Naive B cell (primary cell): Measurements from ENCODE around the gene AGTR1. TPM values are rescaled to one million over a fixed set of nuclear protein-coding genes. Genes with fewer than 3 reads are reported as not detected.

Experiments used
- ATAC-seq, 2 donors: fragments of 150-1000 bp; cut with Tn5 transposase; 2 replicates each; pipeline ENCODE4 v1.10.0; 2021; ENCODE audit warnings: low read depth in 2 of 2, mild to moderate bottlenecking in 2 of 2, moderate library complexity in 2 of 2
- DNase-seq: peaks from one replicate; pipeline ENCODE4 v3.0.0; 2022
- H3K27ac Mint-ChIP-seq, 6 donors: one replicate each; pipeline ENCODE4 v1.8.0; 2020 to 2022; ENCODE audit warnings: mild to moderate bottlenecking in 6 of 6, mixed read lengths in 6 of 6, moderate library complexity in 5 of 6, inconsistent platforms in 2 of 6
- H3K27me3 Mint-ChIP-seq, 3 donors: one replicate each; pipeline ENCODE4 v1.8.0; 2021 to 2022; ENCODE audit warnings: mixed read lengths in 3 of 3, mild to moderate bottlenecking in 1 of 3
- H3K36me3 Mint-ChIP-seq, 2 donors: one replicate each; pipeline ENCODE4 v1.8.0; 2020 to 2022; ENCODE audit warnings: mixed read lengths in 2 of 2, inconsistent platforms in 1 of 2, mild to moderate bottlenecking in 1 of 2
- H3K4me1 Mint-ChIP-seq, 3 donors: one replicate each; pipeline ENCODE4 v1.8.0; 2020 to 2022; ENCODE audit warnings: mixed read lengths in 3 of 3, inconsistent platforms in 1 of 3, mild to moderate bottlenecking in 1 of 3, moderate library complexity in 1 of 3
- H3K4me3 Mint-ChIP-seq, 8 donors: one replicate each; pipeline ENCODE4 v1.8.0; 2020 to 2022; ENCODE audit warnings: mild to moderate bottlenecking in 8 of 8, mixed read lengths in 8 of 8, moderate library complexity in 8 of 8, inconsistent platforms in 2 of 8
- H3K9me3 Mint-ChIP-seq, 7 donors: one replicate each; pipeline ENCODE4 v1.8.0; 2020 to 2022; ENCODE audit warnings: mixed read lengths in 7 of 7, mild to moderate bottlenecking in 5 of 7, inconsistent platforms in 2 of 7, moderate library complexity in 1 of 7
- polyA plus RNA-seq, 6 donors: library from polyadenylated mRNA; unstranded; fragments of 300-500 nt; fragmentation: Illumina TruSeq; gene quantifications; one replicate each; pipeline ENCODE4 v1.2.3, GENCODE V29; 2021; ENCODE audit warnings: low read depth in 6 of 6

The AGTR1 gene
- polyA plus RNA-seq, 6 donors from 2014 or later, result not detected

DNA sequence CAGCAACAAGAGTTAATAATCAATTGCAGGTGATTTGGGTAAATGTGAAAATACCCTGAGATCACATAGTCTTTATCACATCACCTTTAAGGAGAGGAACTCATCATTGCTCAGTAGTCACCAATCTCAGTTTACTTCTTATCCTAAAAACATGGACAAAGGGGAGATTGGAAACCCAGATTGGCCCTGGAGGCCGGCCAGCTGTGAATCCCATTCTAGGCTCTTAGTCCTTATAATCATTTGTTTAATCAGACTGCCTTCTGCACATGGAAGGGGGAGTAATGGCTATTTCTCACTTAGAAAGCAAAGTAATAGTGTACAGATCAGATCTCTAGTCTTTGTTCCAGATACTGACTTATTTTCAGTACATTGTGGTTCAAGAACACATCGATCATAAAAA, 92.7 kb downstream of the AGTR1 start:
- Mint-ChIP-seq H3K36me3 (no peaks in the 10 kb centered on the region), H3K9me3 (peaks cover 0 to under 1% (median 0%) of the 10 kb centered on the region in 7 donors), H3K4me3 (no peak overlapping the region), H3K27me3 (no peaks in the 10 kb centered on the region), H3K4me1 (no peaks in the 10 kb centered on the region), H3K27ac (no peak overlapping the region)
- no peak for DNase-seq
- no peak for ATAC-seq

- no peaks in the 10 kb centered on the region for H3K9me3 Mint-ChIP-seq
- H3K27ac Mint-ChIP-seq, result no peak overlapping the region
- no peaks in the 10 kb centered on the region for H3K4me1 Mint-ChIP-seq
- H3K36me3 Mint-ChIP-seq, result no peaks in the 10 kb centered on the region
- ATAC-seq, result no peak
- no peaks in the 10 kb centered on the region for H3K27me3 Mint-ChIP-seq
- peak overlapping the region in 1 of 8 donors; percentile 11 for H3K4me3 Mint-ChIP-seq
- DNase-seq, result no peak
These were observed 93.4 kb downstream of the AGTR1 start for GRCh38 chr3:148790851-148791735.

DNA sequence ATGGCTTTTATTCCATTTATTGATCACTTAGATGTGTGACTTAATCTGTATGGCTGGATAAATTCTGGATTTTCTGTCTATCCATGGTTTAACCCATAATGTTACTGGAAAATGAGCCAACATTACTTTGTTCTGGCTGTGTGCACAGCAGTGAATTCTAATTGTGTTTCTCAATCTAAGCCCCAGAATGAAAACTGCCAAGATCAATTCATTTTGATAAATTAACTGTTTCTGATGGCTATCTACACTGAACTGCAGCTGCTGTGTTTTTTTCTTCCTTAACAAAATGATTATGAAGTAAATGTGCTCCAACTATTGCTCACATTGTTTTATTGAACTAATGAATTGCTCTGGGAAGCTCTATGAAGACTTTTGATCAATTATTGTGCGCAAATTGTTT, 94.2 kb downstream of the AGTR1 start:
- H3K27ac Mint-ChIP-seq, result peak overlapping the region in 1 of 6 donors; percentile 35
- H3K27me3 Mint-ChIP-seq, result no peaks in the 10 kb centered on the region
- no peaks in the 10 kb centered on the region for H3K4me1 Mint-ChIP-seq
- no peaks in the 10 kb centered on the region for H3K9me3 Mint-ChIP-seq
- no peaks in the 10 kb centered on the region for H3K36me3 Mint-ChIP-seq
- H3K4me3 Mint-ChIP-seq, result no peak overlapping the region
- ATAC-seq, result no peak
- DNase-seq, result no peak

DNA sequence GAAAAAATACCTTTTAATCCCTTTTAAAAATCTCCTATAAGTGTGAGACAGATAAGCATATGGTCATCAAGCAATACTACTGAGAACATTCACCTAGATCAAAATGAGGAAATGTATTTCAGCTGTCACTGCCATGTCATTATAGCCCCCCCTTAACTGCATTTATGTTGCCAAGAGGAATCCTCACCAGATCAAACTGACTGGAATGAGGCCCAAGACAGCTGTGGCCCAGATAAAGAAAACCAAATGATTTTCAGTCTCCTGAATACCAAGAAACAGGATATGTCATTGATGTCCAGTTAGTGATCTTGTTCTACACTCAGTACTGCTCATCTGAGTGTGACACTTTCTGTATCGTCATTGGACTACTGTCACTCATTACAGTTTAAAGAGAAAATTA, 94.8 kb downstream of the AGTR1 start:
- H3K4me3 Mint-ChIP-seq, result no peak overlapping the region
- DNase-seq (no peak), ATAC-seq (no peak)
- no peaks in the 10 kb centered on the region for H3K27me3 Mint-ChIP-seq
- no peaks in the 10 kb centered on the region for H3K36me3 Mint-ChIP-seq
- no peaks in the 10 kb centered on the region for H3K4me1 Mint-ChIP-seq
- no peak overlapping the region for H3K27ac Mint-ChIP-seq
- H3K9me3 Mint-ChIP-seq, result no peaks in the 10 kb centered on the region

Other genes starting within 250 kb of the AGTR1 start
- gene CPB1, start 129.9 kb downstream of the AGTR1 start, polyA plus RNA-seq, result not detected
- under 1 TPM in 2 of 6 donors, not detected in 4; 0.28 to 0.31 TPM for gene CPA3, start 167.4 kb downstream of the AGTR1 start, polyA plus RNA-seq